GM20000 (cell line): ENCODE results near the gene CAMTA1.

Experiments used
- DNase-seq: peaks from one replicate; pipeline ENCODE4 v3.0.0; 2012; ENCODE audit warnings: low spot score
- CTCF ChIP-seq: IDR thresholded peaks from 2 replicates; pipeline ENCODE4 v1.5.1; 2012; ENCODE audit warnings: mild to moderate bottlenecking, control low read depth; ENCODE audit errors: extremely low read depth, missing control alignments

The CAMTA1 gene

GRCh38 chr1:7675431-7676273, 890.4 kb downstream of the CAMTA1 start:
- no peak for DNase-seq
- no peak for TF ChIP-seq CTCF

- no peak for TF ChIP-seq CTCF
- DNase-seq: no peak
Observed at GRCh38 chr1:7676274-7676945, 891.2 kb downstream of the CAMTA1 start.

- no peak for DNase-seq
- TF ChIP-seq CTCF: no peak
Observed at GRCh38 chr1:7677111-7677510, 891.9 kb downstream of the CAMTA1 start.

- no peak for DNase-seq
- TF ChIP-seq CTCF: no peak
Observed at GRCh38 chr1:7677815-7678214, 892.6 kb downstream of the CAMTA1 start.

GRCh38 chr1:7678491-7679158, 893.4 kb downstream of the CAMTA1 start:
- no peak for DNase-seq

GRCh38 chr1:7679159-7679872, 894.1 kb downstream of the CAMTA1 start:
- no peak for DNase-seq
- TF ChIP-seq CTCF: no peak

More at GRCh38 chr1:7678491-7679158, 893.4 kb downstream of the CAMTA1 start:
- TF ChIP-seq CTCF: no peak
